ENCODE measurements around the gene INSYN1.
"Not testable (repeated sequence)": the region's sequence is repeated elsewhere in the genome, so short reads cannot be mapped to it uniquely, and the experiment has no call there.

The INSYN1 gene

GRCh38 chr15:73740152-73741048 is 12.8 kb downstream of the INSYN1 start:
- Histone ChIP-seq H3K27me3 (ENCODE audit: control insufficient read depth, low read length) (no peaks in the 10 kb centered on the region), H3K79me2 (ENCODE audit: control insufficient read depth, low read length) (no peaks in the 10 kb centered on the region), H3K4me2 (ENCODE audit: low read length) (no peak overlapping the region), H3K9me3 (ENCODE audit: control insufficient read depth, insufficient read depth, low read length) (no peaks in the 10 kb centered on the region), H3K9me2 (replicated peaks; ENCODE audit: control insufficient read depth, low read length) (no peaks in the 10 kb centered on the region), H3K4me3 (ENCODE audit: low read length) (no peak overlapping the region), H4K20me1 (ENCODE audit: control insufficient read depth, insufficient read depth, low read depth, low read length) (no peaks in the 10 kb centered on the region), H3F3A (ENCODE audit: control insufficient read depth, insufficient read depth) (no peaks in the 10 kb centered on the region), H3K4me1 (ENCODE audit: control insufficient read depth, low read length) (no peaks in the 10 kb centered on the region), H3K27ac (ENCODE audit: low read depth, low read length) (no peak overlapping the region), H3K36me3 (ENCODE audit: control insufficient read depth, low read length) (no peaks in the 10 kb centered on the region)
- TF ChIP-seq EZH2phosphoT487 (IDR thresholded peaks at IDR 0.05; ENCODE audit: borderline replicate concordance, low read length) = no peak
- TF ChIP-seq CTCF (IDR thresholded peaks at IDR 0.05; ENCODE audit: low read depth, low read length, poor library complexity, severe bottlenecking) = no peak

GRCh38 chr15:73737535-73737934 is 15.6 kb downstream of the INSYN1 start:
- Histone ChIP-seq H3K4me1 (ENCODE audit: control insufficient read depth, low read length) (no peaks in the 10 kb centered on the region), H3K27ac (ENCODE audit: low read depth, low read length) (no peak overlapping the region), H3K79me2 (ENCODE audit: control insufficient read depth, low read length) (no peaks in the 10 kb centered on the region), H3K9me2 (replicated peaks; ENCODE audit: control insufficient read depth, low read length) (no peaks in the 10 kb centered on the region), H4K20me1 (ENCODE audit: control insufficient read depth, insufficient read depth, low read depth, low read length) (no peaks in the 10 kb centered on the region), H3K27me3 (ENCODE audit: control insufficient read depth, low read length) (no peaks in the 10 kb centered on the region), H3F3A (ENCODE audit: control insufficient read depth, insufficient read depth) (no peaks in the 10 kb centered on the region), H3K4me2 (ENCODE audit: low read length) (no peak overlapping the region), H3K36me3 (ENCODE audit: control insufficient read depth, low read length) (no peaks in the 10 kb centered on the region), H3K4me3 (ENCODE audit: low read length) (no peak overlapping the region), H3K9me3 (ENCODE audit: control insufficient read depth, insufficient read depth, low read length) (no peaks in the 10 kb centered on the region)
- TF ChIP-seq EZH2phosphoT487 (IDR thresholded peaks at IDR 0.05; ENCODE audit: borderline replicate concordance, low read length) (no peak), CTCF (IDR thresholded peaks at IDR 0.05; ENCODE audit: low read depth, low read length, poor library complexity, severe bottlenecking) (no peak)

- H4K20me1 ChIP-seq (ENCODE audit: control insufficient read depth, insufficient read depth, low read depth, low read length) = no peaks in the 10 kb centered on the region
- H3K9me2 ChIP-seq (replicated peaks; ENCODE audit: control insufficient read depth, low read length) = no peaks in the 10 kb centered on the region
- H3K27ac ChIP-seq (ENCODE audit: low read depth, low read length) = no peak overlapping the region
- no peak overlapping the region for H3K4me2 ChIP-seq (ENCODE audit: low read length)
- no peaks in the 10 kb centered on the region for H3K9me3 ChIP-seq (ENCODE audit: control insufficient read depth, insufficient read depth, low read length)
- H3F3A ChIP-seq (ENCODE audit: control insufficient read depth, insufficient read depth) = no peaks in the 10 kb centered on the region
- H3K79me2 ChIP-seq (ENCODE audit: control insufficient read depth, low read length) = no peaks in the 10 kb centered on the region
- no peaks in the 10 kb centered on the region for H3K4me1 ChIP-seq (ENCODE audit: control insufficient read depth, low read length)
- no peaks in the 10 kb centered on the region for H3K27me3 ChIP-seq (ENCODE audit: control insufficient read depth, low read length)
- no peaks in the 10 kb centered on the region for H3K36me3 ChIP-seq (ENCODE audit: control insufficient read depth, low read length)
- H3K4me3 ChIP-seq (ENCODE audit: low read length) = no peak overlapping the region
- TF ChIP-seq CTCF (IDR thresholded peaks at IDR 0.05; ENCODE audit: low read depth, low read length, poor library complexity, severe bottlenecking) (no peak), EZH2phosphoT487 (IDR thresholded peaks at IDR 0.05; ENCODE audit: borderline replicate concordance, low read length) (no peak)
Observed at GRCh38 chr15:73732930-73733329, 20.2 kb downstream of the INSYN1 start.

GRCh38 chr15:73732051-73732450 is 21.1 kb downstream of the INSYN1 start:
- not testable (repeated sequence) for H3K4me3 ChIP-seq (ENCODE audit: low read length); H3K9me3 ChIP-seq (ENCODE audit: control insufficient read depth, insufficient read depth, low read length); H3K9me2 ChIP-seq (replicated peaks; ENCODE audit: control insufficient read depth, low read length); H3K79me2 ChIP-seq (ENCODE audit: control insufficient read depth, low read length); H3K36me3 ChIP-seq (ENCODE audit: control insufficient read depth, low read length); H3F3A ChIP-seq (ENCODE audit: control insufficient read depth, insufficient read depth); H3K4me1 ChIP-seq (ENCODE audit: control insufficient read depth, low read length); H3K27ac ChIP-seq (ENCODE audit: low read depth, low read length); H3K4me2 ChIP-seq (ENCODE audit: low read length); H4K20me1 ChIP-seq (ENCODE audit: control insufficient read depth, insufficient read depth, low read depth, low read length); H3K27me3 ChIP-seq (ENCODE audit: control insufficient read depth, low read length)
